Hindlimb muscle (tissue), 1 donor: ENCODE data around the gene CRNKL1. TPM values are rescaled to one million over a fixed set of nuclear protein-coding genes. Genes with fewer than 3 reads are reported as not detected.

Experiments used
- DNase-seq: peaks from one replicate; pipeline ENCODE4 v3.0.0-alpha.2; 2013
- polyA plus RNA-seq: library from polyadenylated mRNA; unstranded; fragments of 120-200 nt; gene quantifications from one replicate; pipeline ENCODE4 v1.2.1, GENCODE V29; 2013; ENCODE audit not compliant: insufficient read length

CRNKL1 gene
- 24.2 TPM for polyA plus RNA-seq

DNA sequence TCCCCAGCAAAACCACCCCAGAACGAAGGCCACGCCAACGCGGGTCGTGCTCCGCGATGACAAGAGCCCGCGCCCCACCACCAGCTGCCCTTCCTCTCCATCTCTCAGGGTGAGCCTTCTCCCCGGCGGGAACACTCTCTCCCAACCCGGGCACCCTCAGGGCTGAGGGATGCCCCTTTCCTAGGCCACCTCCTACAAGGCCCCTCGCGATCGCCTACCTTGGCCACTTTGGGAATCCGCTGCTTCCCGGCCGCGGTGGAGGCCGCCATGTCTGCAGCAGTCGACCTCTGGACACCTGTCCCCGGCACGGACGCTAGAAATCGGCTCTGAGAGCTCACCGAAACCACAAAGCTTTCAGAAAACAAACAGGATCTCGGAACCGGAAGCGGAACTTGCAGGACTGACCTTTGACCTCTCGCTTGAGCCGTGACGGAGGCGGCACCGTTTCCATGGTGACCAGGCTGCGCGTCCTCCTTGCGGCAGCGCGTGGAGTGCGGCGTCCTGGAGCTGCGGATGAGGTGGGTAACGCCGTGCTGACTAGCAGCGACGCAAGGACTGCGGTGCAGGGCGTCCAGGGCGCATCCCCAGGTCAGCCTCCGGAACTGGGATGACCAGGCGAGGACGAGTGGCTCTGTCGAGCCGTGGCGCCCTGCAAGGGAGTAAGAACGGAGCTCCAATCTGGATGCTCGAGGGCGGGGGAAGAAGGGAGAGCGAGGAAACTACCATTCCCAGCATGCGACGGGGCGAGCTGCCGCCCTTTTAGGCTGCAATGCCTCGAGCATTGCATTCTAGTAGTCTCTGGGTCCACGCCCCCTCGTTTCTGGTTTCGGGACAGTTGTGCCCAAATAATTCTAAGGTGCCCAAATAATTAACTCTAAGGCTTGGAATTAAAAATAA is at the start of gene CRNKL1, which contains the start of gene CFAP61:
TSS of gene CRNKL1 (minus strand) at position 393 of the 897 bp plus-strand sequence. CDS start at position 269, 124 bp downstream.
TSS of gene CFAP61 (plus strand) at position 459 of the 897 bp plus-strand sequence. CDS start 4,122 bp downstream, outside the sequence.
- DNase-seq, result peak; percentile 97

DNA sequence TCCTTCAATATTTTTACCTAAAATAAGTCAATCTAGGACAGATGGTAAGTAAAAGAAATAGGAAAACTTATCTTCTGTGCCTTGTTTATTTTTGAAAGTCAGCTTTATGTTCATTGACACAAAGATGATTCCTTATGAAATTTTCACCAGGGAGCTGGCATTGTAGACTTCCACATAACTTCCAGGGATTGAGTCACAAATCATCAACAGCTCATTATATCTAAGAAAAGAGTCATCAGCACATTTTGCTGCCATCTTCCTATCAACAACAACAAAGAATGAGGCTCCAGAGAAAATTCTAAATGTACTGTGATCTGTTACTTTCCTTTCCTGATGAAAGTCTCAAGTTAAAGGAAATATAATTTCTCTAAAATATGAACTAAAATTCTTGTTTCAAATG is 48.6 kb upstream of the CRNKL1 start:
- no peak for DNase-seq

DNA sequence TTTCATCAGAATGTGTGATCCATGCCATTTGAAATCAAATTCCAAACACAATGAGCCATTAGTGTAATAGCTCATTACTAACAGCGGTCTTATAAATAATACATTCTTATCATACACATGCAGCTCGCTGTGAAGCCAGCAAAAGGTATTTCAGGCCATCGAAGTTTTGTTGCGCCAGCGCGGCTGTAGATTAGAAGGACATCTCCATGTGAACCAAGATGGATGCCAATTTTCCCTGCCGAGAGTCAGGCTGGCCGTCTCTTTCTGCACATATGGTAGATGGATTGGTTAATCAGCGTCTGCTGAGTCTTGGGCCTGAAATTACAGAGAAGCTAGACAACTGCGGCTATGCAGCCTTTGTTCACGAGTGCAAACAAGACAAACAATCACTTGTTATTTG is 44.2 kb upstream of the CRNKL1 start:
- peak; percentile 59 for DNase-seq

DNA sequence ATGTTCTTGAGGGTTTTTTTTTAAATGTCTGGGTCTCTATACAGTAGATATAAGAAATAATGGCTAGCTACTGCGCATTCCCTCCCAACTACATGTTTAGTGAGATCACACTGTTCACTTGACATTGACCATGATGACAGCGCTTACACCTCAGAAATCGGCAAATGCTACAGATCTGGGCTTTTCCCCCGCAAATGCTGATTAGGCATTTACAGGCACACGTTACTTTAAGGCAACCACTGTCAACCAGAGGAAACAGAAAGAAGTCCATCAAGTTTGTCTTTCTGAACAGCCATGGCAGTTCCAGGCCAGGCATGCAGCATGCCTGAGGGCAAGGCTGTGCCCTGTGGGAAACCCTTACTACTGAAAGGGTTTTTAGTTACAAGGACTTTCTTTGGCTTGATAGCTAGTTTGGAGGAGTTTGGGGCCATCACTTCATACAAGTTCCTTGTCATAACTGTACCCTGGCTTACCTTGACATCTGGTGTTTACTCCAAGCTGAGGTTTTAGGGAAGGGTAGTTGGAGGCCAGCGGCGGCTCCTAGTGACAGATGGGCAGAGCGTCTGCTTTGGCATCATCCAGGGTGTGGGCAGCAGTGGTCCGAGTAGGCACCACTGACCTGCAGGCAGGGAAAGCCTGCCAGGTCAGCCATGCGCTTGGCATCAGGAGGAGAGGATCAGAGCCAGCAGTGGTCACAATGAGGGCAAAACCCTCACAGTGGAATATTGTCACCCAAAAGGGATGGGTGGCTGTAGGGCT is 43.0 kb upstream of the CRNKL1 start:
- DNase-seq, result no peak

DNA sequence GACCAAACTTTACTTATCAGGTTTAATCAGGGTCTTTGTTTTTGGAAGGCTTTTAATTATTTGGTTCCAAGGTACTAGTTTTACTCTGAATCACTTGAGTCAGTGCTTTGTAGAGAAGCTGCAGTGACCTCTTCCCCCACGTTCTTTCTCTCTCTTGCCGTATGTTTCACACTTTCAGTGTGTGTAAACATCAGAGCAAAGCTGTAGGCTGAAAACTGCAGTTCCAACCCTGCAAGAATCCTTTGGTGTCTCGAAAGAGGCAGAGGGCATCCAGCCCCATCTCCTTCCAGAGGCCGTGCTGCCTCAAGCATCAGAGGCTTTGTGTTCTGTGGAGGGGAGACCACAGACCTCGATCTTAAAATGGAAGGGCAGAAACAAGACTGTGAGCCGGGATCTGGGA is 42.1 kb upstream of the CRNKL1 start:
- DNase-seq, result no peak

DNA sequence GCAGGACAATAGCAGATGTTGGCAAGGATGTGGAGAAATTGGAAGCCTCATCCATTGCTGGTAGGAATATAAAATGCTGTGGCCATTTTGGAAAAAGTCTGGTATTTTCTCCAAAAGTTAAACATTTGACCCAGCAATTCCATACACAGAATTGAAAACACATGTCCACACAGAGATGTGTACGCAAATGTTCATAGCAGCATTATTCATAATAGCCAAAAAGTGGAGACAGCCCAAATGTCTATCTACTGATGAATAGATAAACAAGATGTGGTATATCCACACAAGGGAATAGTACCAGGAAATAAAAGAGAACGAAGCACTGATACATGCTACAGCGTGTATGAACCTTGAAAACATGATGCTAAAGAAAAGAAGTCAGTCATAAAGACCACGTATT is 40.6 kb upstream of the CRNKL1 start:
- DNase-seq, result no peak

DNA sequence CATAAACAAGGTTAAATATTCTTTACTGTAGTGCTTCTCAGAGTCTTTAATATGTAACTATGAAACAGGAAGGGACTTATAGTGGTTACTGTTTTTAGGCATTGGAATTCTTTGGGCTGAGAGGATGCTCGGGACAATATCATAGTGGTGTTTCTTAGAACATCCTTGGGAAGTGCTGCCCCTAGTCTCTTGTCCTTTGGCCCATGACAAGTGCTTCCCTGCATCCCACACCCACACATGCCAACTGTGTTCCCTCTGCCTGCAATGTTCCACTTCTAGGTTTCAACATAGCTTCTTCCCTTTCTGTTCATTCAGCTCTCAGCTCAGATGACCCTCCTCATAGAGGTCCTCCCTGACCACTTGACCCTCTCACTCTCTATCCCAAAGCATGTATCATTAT is 37.7 kb upstream of the CRNKL1 start:
- no peak for DNase-seq

DNA sequence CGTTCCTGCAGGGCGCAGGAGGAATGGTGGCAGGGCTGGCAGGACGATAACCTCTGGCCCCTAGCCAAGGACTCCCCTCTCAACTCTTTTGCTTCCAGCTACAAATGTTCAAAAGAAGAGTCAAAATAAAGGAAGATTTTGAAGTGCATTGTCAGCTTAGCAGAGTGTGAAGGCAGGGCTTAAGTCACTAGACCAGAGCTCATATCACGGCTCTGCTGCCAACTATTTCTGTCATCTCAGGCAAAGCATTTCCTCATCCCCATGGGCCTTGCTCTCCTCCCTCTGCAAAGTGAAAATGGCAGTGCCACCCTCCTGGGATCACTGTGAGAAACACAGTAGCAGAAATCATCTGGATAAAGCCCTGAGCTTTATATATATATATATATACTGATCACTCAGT is 36.8 kb upstream of the CRNKL1 start:
- no peak for DNase-seq

DNA sequence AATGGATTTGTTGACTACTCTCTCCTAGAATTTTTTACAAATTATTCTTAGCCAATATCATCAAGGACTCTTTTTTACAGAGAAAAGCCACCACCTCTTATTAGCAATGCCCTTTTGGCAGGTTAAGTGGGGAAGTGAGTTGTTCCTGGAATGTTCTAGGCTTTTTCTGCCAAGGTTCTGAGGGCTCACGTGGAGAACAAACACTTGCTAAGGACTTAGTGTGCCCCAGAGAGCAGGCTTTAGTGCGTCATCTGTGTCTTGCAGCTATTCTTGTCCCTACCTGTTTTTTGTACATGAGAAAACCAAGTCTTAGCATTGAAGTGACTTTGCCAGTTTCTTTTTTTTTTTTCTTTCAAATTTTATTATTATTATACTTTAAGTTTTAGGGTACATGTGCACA is 33.5 kb upstream of the CRNKL1 start:
- no peak for DNase-seq

DNA sequence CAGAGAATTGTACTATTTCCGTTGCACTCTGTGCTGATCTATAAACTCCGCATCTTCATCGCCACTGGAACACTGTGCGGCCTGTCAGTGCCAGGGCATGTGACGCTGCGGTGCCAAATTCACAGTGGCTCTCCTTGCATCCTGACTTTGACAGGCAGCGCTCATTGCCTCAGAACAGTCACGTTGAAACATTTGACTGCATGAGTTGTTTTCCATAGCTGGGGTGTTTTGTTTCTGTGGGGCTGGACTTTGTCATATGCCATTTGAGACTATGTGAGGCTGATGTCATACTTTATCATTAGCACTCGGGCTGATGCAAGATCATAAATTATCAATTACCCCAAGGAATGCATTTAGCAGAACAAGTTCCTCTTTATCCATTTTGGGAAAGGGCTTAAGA is 32.8 kb upstream of the CRNKL1 start:
- no peak for DNase-seq

DNA sequence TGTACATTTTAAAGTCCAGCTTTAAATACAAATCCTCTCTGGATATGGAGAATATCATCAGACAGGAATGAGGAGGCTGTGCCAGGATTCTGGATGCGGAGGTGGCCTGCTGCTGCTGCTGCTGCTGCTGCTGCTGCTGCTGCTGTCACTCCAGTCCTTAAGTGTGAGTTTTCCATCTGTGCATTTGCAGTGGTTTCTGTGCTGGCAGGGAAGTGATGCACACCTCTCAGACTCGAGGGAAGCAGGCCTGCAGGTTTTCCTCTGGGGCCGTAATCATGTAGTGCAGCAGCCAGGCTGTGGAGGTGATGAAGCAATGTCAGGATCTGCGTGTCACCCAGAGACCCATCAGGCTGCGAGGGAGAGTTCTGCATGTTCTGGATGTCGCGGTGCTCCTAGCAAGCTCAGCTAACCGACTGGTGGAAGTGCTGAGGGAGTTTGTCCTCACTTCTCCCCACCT is 32.1 kb upstream of the CRNKL1 start:
- peak; percentile 33 for DNase-seq

DNA sequence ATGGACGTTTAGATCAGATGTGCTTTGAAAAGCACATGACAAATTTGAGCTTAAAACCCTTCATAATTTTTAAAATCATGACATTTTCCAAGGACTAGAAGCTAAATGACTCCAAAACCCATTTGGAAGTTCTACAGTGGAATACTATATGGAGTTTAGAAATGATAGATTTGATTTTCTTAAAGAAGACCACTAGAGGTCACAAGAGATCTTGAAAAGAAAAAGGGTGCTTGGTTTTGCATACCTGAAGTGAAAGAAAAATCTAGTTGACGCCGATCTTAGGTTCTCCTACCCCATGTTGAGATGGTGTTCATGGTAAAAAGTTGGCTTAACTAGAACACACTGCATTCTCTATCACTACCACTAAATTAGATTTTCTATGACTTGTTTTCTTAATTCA is 31.5 kb upstream of the CRNKL1 start:
- DNase-seq, result no peak

DNA sequence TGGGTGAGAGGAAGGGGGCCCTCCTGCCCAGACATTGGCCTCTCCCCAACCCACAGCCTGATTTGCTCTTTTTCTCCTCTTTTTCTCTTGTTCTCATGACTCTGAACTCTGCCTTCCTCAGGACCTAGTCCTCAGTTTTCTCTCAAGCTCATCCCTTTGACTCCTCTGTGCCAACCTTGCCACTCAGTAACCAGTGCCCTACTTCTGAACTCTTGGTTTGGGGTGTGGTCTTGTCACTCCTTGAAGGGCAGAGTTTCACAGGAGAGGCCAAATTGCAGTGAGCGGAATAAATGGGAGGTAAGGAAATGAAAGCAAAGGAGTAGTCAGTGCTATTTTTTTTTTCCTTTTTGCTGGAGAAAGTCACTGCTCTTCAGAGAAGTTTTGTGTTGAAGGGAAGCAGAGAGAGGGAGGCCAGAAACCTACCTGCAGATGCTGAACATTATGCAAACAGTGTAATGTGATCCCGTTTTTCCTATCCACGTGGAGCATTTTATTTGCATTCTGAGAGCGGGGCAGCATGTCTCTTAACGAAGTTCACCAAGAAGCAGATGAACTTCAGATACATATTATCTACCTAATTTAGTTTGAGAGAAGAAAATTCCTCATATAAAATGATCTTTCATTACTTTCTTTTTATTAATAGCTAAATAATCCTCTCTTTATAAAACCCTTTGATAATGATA is 27.0 kb upstream of the CRNKL1 start:
- no peak for DNase-seq

DNA sequence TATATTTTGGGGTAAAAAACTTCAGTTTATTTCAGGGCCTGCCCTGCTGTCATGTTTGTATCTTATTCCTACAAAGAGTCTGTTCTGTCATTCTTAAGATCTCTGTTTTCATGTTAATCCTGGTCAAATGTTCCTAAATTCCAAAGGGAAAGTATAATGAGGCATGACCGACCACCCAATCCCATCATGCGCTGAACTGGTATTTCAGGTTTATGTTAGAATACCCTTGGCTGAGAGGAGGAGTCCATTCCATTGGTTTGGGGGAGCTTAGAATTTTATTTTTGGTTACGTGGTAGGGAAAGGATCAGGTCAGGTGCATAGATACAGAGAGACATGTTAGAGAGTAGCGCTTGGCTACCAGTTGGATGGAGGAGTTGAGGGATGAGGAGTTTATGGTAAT is 25.8 kb upstream of the CRNKL1 start:
- no peak for DNase-seq

DNA sequence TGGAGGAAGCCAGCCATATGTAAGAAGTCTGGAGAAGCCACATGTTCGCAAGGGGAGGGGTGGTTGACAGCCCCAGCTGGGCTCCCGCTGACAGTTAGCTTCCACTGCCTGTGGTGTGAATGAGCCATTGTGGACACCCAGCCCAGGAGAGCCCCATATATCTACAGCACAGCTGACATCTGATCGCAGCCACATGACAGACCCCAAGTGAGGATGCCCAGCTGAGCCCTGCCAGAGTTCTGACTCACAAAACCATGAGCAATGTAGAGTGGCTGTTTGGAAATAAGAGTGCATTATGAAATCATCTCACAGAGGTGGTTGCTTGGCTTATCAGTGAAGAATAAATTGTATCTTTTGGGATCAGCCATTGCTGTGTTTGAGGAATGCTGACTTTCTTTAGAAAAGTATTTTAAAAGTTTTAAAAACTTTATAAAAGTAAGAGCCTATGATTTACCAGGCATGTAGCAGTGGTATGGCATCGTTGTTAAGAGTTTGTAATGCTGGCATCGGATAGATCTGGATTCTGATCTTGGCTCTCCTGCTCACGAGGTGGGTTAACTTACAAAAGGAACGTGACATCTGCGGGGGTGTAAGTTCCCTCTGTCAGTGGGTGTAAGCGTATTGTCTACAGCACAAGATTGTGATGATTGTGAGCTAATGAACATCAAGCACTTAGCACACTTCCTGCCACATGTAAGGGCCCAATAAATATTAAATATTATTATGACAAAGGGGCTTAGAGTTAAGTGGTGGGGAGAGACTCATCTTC is 24.2 kb upstream of the CRNKL1 start:
- DNase-seq, result no peak

DNA sequence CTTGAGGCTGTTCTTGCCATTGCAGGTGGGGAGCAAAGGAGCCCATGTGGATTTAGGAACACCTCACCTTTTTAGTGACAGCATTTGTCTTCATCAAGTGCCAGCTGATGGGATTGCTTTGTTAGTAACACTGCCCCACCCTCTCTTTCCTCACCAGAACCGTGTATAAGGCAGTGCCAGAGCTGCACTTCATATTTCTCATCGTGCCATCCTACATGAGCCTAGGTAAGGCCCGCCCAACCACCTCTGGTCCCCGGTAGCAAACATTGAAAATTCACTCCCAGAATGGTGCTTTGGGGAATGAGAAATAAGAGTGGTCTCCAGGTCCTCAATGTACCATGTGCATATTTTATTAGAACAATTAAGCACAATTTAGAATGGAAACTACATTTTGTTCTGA is 22.8 kb upstream of the CRNKL1 start:
- DNase-seq, result no peak

DNA sequence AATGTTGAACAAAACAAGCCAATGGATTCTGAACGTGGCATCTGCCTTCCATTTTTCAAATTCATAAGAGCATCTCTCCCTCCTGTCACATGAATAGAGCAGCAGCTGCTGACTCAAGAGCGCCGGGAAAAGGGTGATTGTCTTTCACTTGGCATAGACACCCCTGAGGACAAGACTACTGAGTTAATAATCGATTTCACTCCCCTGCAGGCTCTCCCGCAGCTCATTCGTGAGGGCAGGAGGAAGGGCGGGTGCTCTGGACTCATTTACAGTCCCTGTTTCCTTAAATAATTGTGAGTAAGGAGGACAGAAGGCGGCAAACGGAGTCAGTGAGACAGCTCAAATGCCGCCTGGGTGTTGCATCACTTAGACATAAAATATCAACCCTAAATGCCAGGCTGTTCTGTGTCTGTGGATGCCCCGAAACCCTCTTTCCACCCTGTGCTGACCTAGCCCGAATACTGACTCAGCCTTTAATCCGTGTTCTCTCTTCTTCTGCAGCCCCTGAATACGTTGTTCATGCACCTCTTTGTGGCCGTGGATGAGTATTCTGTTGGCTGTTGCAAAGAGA is 21.6 kb upstream of the CRNKL1 start:
- DNase-seq, result no peak

DNA sequence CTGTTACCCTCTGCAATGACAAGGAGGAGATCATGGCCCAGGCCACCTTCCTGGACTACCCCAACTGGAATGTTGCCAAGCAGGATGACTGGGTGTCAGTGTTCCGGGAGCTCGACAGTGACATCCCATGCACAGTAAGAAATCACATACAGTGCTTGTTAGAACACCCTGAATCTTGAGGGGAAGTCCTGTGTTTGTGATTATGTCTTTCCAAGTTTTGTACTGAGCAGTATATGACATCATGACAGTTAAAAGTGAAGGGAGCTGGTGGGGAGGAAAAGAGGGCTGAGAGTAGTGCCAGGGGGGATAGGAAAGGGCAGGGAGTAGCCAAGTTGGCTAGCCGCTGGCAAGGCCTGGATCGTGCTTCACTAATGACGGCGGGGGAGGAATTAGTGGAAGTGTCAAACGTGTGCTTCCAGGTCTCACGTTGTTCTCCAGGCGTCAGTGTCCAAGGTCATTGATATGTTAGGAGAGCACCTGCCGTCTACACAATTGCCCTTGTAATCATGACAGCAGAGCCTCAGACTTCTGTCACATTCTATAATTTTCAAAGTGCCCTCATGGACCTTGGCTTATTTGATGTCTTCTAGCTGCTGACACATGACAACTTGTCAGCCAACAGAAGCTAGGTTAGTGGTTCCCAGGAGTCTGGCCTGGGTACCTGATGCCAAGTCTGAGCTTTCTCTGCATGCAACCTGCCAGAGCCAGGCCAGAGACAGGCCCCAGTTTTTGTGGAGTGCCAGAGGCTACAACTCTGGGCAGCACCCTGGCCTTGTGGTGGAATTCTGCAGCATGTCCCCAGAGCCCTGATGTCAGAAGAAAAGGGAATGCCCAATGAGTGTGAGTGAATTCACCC is 18.8 kb upstream of the CRNKL1 start:
- DNase-seq, result no peak

DNA sequence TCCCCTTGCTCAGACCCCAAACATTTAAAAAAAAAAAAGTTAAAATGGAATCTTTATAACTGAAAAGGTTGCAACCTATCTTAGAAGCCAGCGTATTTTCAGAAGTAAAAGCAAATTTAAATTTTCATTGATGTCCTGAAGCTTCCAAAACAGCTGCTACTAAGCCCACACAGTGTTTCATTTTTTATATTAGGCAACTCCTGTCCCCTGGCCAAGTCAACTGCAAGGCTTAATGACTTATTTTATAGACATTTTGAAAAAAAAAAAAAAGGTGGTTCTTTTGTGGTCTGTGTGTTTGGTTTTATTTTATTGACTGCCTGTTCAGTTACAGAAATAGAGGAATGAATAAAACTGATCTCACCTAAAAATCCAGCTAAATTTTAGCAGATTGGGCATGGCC is 13.1 kb upstream of the CRNKL1 start:
- DNase-seq, result no peak

DNA sequence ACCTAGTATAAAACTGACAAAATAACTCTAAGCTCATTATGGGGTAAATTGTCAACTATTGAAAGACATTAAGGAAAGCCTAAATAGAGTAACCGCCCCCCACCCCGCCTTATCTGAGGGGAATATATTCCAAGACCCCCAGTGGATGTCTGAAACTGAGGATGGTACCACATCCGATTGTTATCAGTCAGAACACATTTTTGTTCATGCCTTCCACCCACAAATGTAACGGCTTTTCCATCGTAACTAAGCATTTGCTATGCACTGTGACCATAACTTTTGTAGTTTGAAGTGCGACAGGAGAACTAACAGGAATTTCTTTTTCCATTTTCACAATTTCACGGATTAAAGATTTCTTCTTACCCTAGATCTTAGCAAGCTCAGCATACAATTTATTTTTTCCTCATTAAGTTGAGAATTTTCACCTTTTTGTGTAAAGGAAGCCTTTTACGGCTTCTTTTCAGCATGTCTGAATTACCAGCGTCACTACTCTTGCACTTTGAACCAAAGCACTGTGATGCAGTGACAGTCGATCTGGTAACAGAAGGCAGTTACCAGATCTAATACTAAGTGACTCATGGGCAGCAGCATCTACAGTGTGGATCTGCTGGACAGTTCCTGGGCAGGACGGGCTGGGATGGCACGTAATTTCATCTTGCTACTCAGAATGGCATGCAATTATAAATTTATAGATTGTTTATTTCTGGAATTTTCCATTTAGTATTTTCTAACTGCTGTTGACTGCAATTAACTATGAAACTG is 11.9 kb upstream of the CRNKL1 start:
- DNase-seq, result no peak
